Thyroid gland (tissue), 4 donors: ENCODE measurements around the gene PIANP.

ENCODE experiments used
- POLR2A ChIP-seq, 2 donors: fragments of 450-650 bp; IDR thresholded peaks; one replicate each; pipeline ENCODE4 v1.6.1; 2017; ENCODE audit warnings: antibody characterized with exemption in 2 of 2, mild to moderate bottlenecking in 2 of 2, moderate library complexity in 1 of 2
- TF ChIP-seq, protein P1 (sequence below), 6 experiments: fragments of 200-600 bp in 3 of 6; fragments of 450-650 bp in 3 of 6; sonication (generic) in 3 of 6; IDR thresholded peaks; one replicate each; pipeline ENCODE4 v1.5.1; 2016 to 2019; ENCODE audit warnings: antibody characterized with exemption in 6 of 6, mild to moderate bottlenecking in 2 of 6, inconsistent platforms in 1 of 6, moderate library complexity in 1 of 6

DNA sequence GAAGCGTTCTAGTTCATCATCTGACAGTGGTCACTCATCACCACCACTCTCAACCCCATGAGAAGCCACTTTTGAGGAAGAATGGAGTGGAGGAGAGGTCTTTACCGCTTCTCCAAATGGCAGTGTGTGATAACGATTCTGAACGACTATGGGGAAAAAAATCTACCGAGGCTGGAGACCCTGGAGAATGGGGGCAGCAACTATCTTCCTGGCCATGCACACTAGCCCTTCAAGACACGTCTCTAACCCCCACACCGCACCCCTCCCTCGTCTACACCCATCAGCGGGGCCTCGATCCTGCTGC, 38.1 kb downstream of the PIANP start:
- TF ChIP-seq, protein P1, sequence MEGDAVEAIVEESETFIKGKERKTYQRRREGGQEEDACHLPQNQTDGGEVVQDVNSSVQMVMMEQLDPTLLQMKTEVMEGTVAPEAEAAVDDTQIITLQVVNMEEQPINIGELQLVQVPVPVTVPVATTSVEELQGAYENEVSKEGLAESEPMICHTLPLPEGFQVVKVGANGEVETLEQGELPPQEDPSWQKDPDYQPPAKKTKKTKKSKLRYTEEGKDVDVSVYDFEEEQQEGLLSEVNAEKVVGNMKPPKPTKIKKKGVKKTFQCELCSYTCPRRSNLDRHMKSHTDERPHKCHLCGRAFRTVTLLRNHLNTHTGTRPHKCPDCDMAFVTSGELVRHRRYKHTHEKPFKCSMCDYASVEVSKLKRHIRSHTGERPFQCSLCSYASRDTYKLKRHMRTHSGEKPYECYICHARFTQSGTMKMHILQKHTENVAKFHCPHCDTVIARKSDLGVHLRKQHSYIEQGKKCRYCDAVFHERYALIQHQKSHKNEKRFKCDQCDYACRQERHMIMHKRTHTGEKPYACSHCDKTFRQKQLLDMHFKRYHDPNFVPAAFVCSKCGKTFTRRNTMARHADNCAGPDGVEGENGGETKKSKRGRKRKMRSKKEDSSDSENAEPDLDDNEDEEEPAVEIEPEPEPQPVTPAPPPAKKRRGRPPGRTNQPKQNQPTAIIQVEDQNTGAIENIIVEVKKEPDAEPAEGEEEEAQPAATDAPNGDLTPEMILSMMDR (IDR thresholded peaks at IDR 0.05) = no peak
- TF ChIP-seq POLR2A (IDR thresholded peaks at IDR 0.05) = no peak
